ENCODE measurements around the gene KDM2A.

Gene KDM2A

DNA sequence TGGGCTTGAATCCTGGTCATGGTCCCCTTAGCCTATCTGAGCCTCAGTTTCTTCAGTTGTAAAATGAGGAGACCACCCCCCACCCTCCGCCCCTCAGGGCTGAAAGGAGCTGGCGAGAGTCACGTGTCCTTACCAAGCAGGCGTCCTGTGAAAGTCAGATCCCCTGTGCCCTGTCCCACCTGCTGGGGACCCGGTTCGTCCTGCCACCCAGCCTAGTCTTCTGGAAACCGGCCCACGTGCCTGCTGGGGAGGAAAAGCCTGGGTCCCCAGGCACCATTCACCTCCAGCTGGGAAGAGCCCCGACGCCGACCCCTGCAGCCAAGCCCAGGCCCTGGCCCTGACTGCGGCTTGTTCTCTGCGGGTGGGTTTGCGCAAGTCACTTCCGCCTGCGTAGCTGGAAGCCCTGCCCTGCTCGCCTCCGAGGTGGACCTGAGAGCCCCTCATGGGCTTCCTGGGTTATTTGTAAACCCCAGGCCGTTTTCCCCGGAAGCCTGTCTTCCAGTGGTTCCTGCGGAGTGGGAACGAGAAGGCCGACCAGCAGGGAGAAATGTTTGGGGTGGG, 183.6 kb downstream of the KDM2A start:
- no peak for DNase-seq (ENCODE audit: low spot score)

DNA sequence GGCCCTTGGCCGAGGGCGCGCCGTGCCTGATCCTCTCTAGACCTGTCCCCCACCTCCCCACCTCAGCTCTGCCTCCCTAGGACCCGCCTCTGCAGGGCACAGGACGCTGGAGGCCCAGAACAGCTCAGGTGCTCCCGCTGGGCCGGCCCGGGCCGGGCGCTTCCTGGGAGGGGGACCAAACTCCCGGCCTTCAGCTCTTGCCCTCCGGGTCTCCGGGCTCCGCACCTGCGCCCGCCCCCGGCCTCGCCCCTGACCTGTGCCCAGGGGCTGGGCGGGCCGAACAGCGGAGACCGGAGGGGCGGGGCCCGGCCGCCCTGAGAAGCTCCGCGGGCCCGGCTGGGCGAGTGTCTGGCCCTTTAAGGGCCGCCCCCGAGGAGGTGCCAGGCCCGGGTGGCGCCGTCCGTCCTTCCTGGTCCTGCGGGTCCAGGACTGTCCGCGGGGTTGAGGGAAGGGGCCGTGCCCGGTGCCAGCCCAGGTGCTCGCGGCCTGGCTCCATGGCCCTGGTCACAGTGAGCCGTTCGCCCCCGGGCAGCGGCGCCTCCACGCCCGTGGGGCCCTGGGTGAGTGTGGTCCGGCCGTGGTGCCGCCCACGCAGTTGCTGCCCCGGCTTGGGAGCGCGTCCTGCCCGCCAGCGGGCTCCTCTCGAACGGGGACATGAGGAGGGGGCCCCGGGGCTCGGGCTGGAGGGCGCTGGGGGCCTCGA, 184.2 kb downstream of the KDM2A start, which contains the start of gene SSH3:
TSS of gene SSH3 (plus strand) at position 399 of the 703 bp plus-strand sequence. CDS start at position 495, 96 bp downstream.
- no peak for DNase-seq (ENCODE audit: low spot score)

DNA sequence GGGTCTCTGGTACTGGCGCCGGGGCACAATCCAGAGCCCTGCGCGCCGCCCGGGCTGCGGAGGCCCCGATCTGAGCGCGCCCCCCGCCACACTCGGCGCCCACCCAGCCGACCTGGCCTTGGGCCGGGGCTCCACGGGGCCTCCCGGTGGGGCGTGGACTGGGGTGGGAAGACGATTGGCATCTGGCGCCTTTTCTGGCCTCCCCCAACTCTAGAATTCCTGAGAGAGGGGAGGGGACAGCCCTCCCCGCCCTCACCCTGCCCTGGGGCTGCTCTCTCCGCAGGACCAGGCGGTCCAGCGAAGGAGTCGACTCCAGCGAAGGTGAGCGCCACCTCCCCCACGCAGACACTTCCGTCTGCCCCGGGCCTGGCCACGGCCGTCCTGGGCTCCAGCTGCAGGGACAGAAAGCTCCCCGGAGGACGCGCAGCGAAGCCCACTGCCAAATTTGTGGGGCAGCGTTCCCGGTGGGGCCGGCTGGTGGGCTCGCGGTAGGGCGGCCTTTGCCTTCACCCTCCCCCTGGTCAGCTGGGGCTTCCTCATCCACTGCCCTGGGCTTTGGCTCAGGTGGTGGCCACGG, 184.9 kb downstream of the KDM2A start:
- no peak for DNase-seq (ENCODE audit: low spot score)

DNA sequence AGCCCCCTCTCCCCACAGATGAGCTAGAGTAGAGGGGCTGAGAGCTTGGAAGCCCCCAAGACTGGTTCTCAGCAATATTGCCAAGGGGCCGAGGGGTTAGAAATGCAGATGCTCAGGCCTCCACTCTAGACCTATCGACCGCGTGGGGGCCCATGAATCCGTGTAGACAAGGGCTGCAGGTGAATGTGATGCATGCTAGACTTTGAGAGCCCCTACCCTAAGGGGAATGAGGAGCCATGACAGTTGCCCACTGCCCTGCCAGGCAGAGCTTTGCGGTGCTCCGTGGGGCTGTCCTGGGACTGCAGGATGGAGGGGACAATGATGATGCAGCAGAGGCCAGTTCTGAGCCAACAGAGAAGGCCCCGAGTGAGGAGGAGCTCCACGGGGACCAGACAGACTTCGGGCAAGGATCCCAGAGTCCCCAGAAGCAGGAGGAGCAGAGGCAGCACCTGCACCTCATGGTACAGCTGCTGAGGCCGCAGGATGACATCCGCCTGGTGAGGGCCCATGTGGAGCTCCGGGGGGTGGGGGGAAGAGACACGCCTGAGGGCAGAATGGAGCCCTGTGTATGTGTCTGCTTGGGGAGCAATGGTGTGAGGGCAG, 185.5 kb downstream of the KDM2A start:
- no peak for DNase-seq (ENCODE audit: low spot score)

DNA sequence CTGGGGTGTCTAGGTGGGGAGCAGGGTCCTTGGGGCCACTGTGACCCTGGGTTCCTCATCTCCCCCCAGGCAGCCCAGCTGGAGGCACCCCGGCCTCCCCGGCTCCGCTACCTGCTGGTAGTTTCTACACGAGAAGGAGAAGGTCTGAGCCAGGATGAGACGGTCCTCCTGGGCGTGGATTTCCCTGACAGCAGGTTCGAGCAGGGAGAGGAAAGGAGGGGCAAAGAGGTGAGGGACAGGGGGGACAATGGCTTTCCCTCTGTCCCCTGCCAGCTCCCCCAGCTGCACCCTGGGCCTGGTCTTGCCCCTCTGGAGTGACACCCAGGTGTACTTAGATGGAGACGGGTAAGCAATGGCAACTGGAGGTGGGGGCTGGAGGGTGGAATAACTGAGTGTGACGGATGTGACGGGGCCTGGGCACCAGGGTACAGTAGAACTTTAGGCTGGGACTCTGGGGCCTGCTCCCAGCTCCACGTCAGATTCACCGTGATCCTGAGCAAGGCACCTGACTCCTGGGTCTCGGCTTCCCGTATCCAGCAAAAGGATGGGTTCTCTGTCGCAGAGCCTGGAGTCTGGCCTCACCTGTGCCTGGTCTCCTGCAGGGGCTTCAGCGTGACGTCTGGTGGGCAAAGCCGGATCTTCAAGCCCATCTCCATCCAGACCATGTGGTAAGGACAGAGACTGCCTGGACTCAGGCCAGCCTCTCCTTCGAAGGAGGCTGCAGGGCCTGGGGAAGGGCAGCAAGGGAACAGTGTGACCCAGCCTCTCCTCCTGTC, 187.9 kb downstream of the KDM2A start:
- no peak for DNase-seq (ENCODE audit: low spot score)

DNA sequence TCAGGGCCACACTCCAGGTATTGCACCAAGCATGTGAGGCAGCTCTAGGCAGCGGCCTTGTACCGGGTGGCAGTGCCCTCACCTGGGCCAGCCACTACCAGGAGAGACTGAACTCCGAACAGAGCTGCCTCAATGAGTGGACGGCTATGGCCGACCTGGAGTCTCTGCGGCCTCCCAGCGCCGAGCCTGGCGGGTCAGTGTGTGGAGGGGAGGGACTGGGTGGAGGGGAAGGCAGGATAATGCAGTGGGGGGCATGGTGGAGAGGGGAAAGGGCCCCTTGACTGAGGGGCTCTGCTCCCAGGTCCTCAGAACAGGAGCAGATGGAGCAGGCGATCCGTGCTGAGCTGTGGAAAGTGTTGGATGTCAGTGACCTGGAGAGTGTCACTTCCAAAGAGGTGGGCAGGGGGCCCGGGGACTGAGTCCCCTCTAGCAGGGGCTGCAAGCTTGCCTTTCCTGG, 188.5 kb downstream of the KDM2A start:
- DNase-seq (ENCODE audit: low spot score) = no peak
